HG03066 (cell line): Measurements from ENCODE around the gene XKRX.

Experiments used
- ATAC-seq: cut with Tn5 transposase; IDR thresholded peaks from one replicate; pipeline ENCODE4 v1.9.1; 2021; ENCODE audit warnings: low read depth; ENCODE audit not compliant: unreplicated experiment

The XKRX gene

GRCh38 chrX:100904433-100904832 is 24.3 kb downstream of the XKRX start:
- no peak for ATAC-seq

GRCh38 chrX:100895365-100896075 is 33.2 kb downstream of the XKRX start:
- ATAC-seq, result peak; percentile 66

GRCh38 chrX:100883654-100884053 is 45.1 kb downstream of the XKRX start:
- ATAC-seq, result no peak

- no peak for ATAC-seq
Measured at GRCh38 chrX:100880368-100880767, 48.3 kb downstream of the XKRX start.

- no peak for ATAC-seq
Measured at GRCh38 chrX:100874325-100874724, 54.4 kb downstream of the XKRX start, which contains the start of gene NOX1. NOX1 (minus strand) TSS chrX:100874359; CDS start chrX:100874139, 220 bp downstream.

- no peak for ATAC-seq
Measured at GRCh38 chrX:100871594-100872560, 56.8 kb downstream of the XKRX start.

- ATAC-seq, result no peak
Measured at GRCh38 chrX:100870527-100870926, 58.2 kb downstream of the XKRX start.

GRCh38 chrX:100868273-100868672 is 60.4 kb downstream of the XKRX start:
- no peak for ATAC-seq

GRCh38 chrX:100864657-100865391 is 63.9 kb downstream of the XKRX start:
- ATAC-seq, result no peak
